Astrocyte (in vitro differentiated cells and primary cell): ENCODE data around the gene AUTS2.

Experiments used
- EZH2 ChIP-seq: IDR thresholded peaks from 2 replicates; pipeline ENCODE4 v1.6.1; 2012; ENCODE audit warnings: mild to moderate bottlenecking, low read length, inconsistent platforms; ENCODE audit not compliant: insufficient read depth
- TF ChIP-seq, protein P1 (sequence below): IDR thresholded peaks from 2 replicates; pipeline ENCODE4 v1.5.1; 2011; ENCODE audit warnings: low read depth, mild to moderate bottlenecking, inconsistent platforms, low read length, moderate library complexity; ENCODE audit not compliant: insufficient read depth

GRCh38 chr7:70214071-70214470 lies 615.8 kb downstream of the AUTS2 start:
- no peak for TF ChIP-seq EZH2
- TF ChIP-seq, protein P1, sequence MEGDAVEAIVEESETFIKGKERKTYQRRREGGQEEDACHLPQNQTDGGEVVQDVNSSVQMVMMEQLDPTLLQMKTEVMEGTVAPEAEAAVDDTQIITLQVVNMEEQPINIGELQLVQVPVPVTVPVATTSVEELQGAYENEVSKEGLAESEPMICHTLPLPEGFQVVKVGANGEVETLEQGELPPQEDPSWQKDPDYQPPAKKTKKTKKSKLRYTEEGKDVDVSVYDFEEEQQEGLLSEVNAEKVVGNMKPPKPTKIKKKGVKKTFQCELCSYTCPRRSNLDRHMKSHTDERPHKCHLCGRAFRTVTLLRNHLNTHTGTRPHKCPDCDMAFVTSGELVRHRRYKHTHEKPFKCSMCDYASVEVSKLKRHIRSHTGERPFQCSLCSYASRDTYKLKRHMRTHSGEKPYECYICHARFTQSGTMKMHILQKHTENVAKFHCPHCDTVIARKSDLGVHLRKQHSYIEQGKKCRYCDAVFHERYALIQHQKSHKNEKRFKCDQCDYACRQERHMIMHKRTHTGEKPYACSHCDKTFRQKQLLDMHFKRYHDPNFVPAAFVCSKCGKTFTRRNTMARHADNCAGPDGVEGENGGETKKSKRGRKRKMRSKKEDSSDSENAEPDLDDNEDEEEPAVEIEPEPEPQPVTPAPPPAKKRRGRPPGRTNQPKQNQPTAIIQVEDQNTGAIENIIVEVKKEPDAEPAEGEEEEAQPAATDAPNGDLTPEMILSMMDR = no peak
